HepG2 (cell line): ENCODE results near the gene WLS. TPM values are rescaled to one million over a fixed set of nuclear protein-coding genes. Genes with fewer than 3 reads are reported as not detected.

Experiments
- ATAC-seq: fragments of 200-7000 bp; cut with Tn5 transposase; 3 replicates; pipeline ENCODE4 v1.9.1; 2020; ENCODE audit warnings: mild to moderate bottlenecking, moderate library complexity
- BruUV-seq: library from RNA; stranded (reverse); fragments of 400-500 nt; replicated peaks from 2 replicates; lab custom pipeline; 2021; lab: Mats Ljungman, UMichigan
- CTCF ChIA-PET: fragments of 300-600 bp; formaldehyde crosslinking; extraction: SDS; loops from one replicate; lab custom pipeline; 2021; ENCODE audit warnings: low total read pairs, inconsistent platforms, low intra/inter-chr PET ratio; lab: Yijun Ruan, JAX
- POLR2A ChIA-PET: fragments of 350-600 bp; sonication (Branson Sonifier 250); formaldehyde crosslinking; loops from one replicate; lab custom pipeline; 2020; ENCODE audit warnings: antibody characterized with exemption, inconsistent platforms; lab: Yijun Ruan, JAX
- DNase-seq: peaks from one replicate; pipeline ENCODE4 v3.0.0-alpha.2; 2015; ENCODE audit warnings: low spot score
- FAIRE-seq: peaks from 3 replicates; lab custom pipeline; 2011; peaks lifted over from hg19 to GRCh38; lab: Jason Lieb, UNC
- H2AFZ ChIP-seq: one replicate; pipeline ENCODE4 v1.6.1; 2011; ENCODE audit warnings: low read length, inconsistent platforms
- H3K27ac ChIP-seq: fragments of 300-600 bp; 3 replicates; pipeline ENCODE4 v1.8.0; 2011; ENCODE audit warnings: mixed run types, mild to moderate bottlenecking, mixed read lengths, low read length, inconsistent platforms; ENCODE audit not compliant: insufficient read depth; ENCODE audit errors: extremely low read length
- H3K27me3 ChIP-seq, 2 experiments: fragments of 200-600 bp in 1 of 2; 2 replicates in 1 of 2; 3 replicates in 1 of 2; pipeline versions ENCODE4 v1.6.0 to v1.8.0; 2011; ENCODE audit warnings: low read length in 2 of 2, mild to moderate bottlenecking in 2 of 2, moderate library complexity in 2 of 2, inconsistent platforms in 1 of 2; ENCODE audit not compliant: insufficient read depth in 2 of 2, control insufficient read depth in 1 of 2
- H3K36me3 ChIP-seq, 2 experiments: fragments of 200-600 bp in 1 of 2; replicated peaks in 1 of 2; 2 replicates in 1 of 2; 3 replicates in 1 of 2; pipeline versions ENCODE4 v1.5.1 to v1.8.0; 2011; ENCODE audit warnings: low read length in 2 of 2, inconsistent platforms in 1 of 2; ENCODE audit not compliant: insufficient read depth in 2 of 2, control insufficient read depth in 1 of 2
- H3K4me1 ChIP-seq: 2 replicates; pipeline ENCODE4 v1.5.1; 2012; ENCODE audit warnings: low read length, inconsistent platforms; ENCODE audit not compliant: insufficient read depth
- H3K4me2 ChIP-seq: 2 replicates; pipeline ENCODE4 v1.6.0; 2011; ENCODE audit warnings: low read depth, low read length, inconsistent platforms
- H3K4me3 ChIP-seq, 3 experiments: fragments of 200-600 bp in 1 of 3; sonication (generic), shearing (Covaris generic) in 1 of 3; replicated peaks in 1 of 3; 2 replicates each; pipeline ENCODE4 v1.5.1; 2011 to 2016; ENCODE audit warnings: low read length in 3 of 3, inconsistent platforms in 2 of 3, low read depth in 2 of 3, mild to moderate bottlenecking in 2 of 3, control low read depth in 1 of 3, mixed read lengths in 1 of 3; ENCODE audit not compliant: insufficient read depth in 1 of 3
- H3K79me2 ChIP-seq: one replicate; pipeline ENCODE4 v1.6.1; 2011; ENCODE audit warnings: low read length, inconsistent platforms; ENCODE audit not compliant: insufficient read depth
- H3K9ac ChIP-seq: 2 replicates; pipeline ENCODE4 v1.6.0; 2011; ENCODE audit warnings: mild to moderate bottlenecking, low read depth, low read length, inconsistent platforms; ENCODE audit not compliant: insufficient read depth
- H3K9me3 ChIP-seq: 2 replicates; pipeline ENCODE4 v1.5.1; 2012; ENCODE audit warnings: mild to moderate bottlenecking, low read length
- H4K20me1 ChIP-seq: 2 replicates; pipeline ENCODE4 v1.6.0; 2011; ENCODE audit warnings: inconsistent platforms, mild to moderate bottlenecking, low read length, moderate library complexity; ENCODE audit not compliant: insufficient read depth
- ARID2 ChIP-seq: sonication (generic); formaldehyde crosslinking; IDR thresholded peaks from 2 replicates; pipeline ENCODE4 v1.8.1; 2022; ENCODE audit warnings: mild to moderate bottlenecking, missing genetic modification reagents, borderline replicate concordance
- CENPT ChIP-seq: sonication (generic); formaldehyde crosslinking; IDR thresholded peaks from 2 replicates; pipeline ENCODE4 v1.8.0; 2022; ENCODE audit warnings: low read depth, mild to moderate bottlenecking, moderate library complexity, missing genetic modification reagents
- EP300 ChIP-seq, 3 experiments: sonication (generic) in 1 of 3; formaldehyde crosslinking in 1 of 3; IDR thresholded peaks; 2 replicates each; pipeline versions ENCODE4 v1.5.1 to v1.6.1; 2011 to 2020; ENCODE audit warnings: low read depth in 2 of 3, low read length in 2 of 3, borderline replicate concordance in 1 of 3, improper control_type of control experiment in 1 of 3, mild to moderate bottlenecking in 1 of 3, missing genetic modification reagents in 1 of 3, moderate library complexity in 1 of 3
- PCBP2 ChIP-seq: fragments of 200-400 bp; formaldehyde crosslinking; optimal IDR thresholded peaks from 2 replicates; pipeline ENCODE3; 2018; ENCODE audit warnings: low read length, low read depth; ENCODE audit not compliant: poor library complexity, severe bottlenecking
- PLRG1 ChIP-seq: fragments of 450-650 bp; conservative IDR thresholded peaks from 2 replicates; pipeline ENCODE4 v1.6.1; 2016
- POGZ ChIP-seq: sonication (generic); formaldehyde crosslinking; IDR thresholded peaks from 2 replicates; pipeline ENCODE4 v1.4.0; 2020; ENCODE audit warnings: mild to moderate bottlenecking, missing genetic modification reagents
- PPARG ChIP-seq: conservative IDR thresholded peaks from 2 replicates; pipeline ENCODE4 v1.6.1; 2016; ENCODE audit warnings: missing biosample characterization, missing genetic modification reagents
- RFX3 ChIP-seq: IDR thresholded peaks from 2 replicates; pipeline ENCODE4 v1.6.1; 2016; ENCODE audit warnings: missing biosample characterization, missing genetic modification reagents
- SOX13 ChIP-seq, 3 experiments: fragments of 450-650 bp in 1 of 3; sonication (generic) in 1 of 3; formaldehyde crosslinking in 1 of 3; IDR thresholded peaks in 2 of 3; conservative IDR thresholded peaks in 1 of 3; 2 replicates each; pipeline versions ENCODE4 v1.5.0 to v1.6.1; 2016 to 2020; ENCODE audit warnings: antibody characterized with exemption in 1 of 3, mild to moderate bottlenecking in 1 of 3, missing compliant biosample characterization in 1 of 3, missing genetic modification reagents in 1 of 3, moderate library complexity in 1 of 3
- ZFP41 ChIP-seq: sonication (generic); formaldehyde crosslinking; IDR thresholded peaks from 2 replicates; pipeline ENCODE4 v1.4.0; 2020; ENCODE audit warnings: mild to moderate bottlenecking, missing genetic modification reagents, borderline replicate concordance
- ZSCAN29 ChIP-seq: sonication (generic); formaldehyde crosslinking; conservative IDR thresholded peaks from 2 replicates; pipeline ENCODE4 v1.4.0; 2020; ENCODE audit warnings: mild to moderate bottlenecking, missing genetic modification reagents
- WGBS: methylation state at CpG from one replicate; pipeline ENCODE4 v1.1.6; 2017; ENCODE audit warnings: low lambda C conversion rate; 5-methylcytosine and 5-hydroxymethylcytosine counted together
- in situ Hi-C: cut with HindIII; loops from 2 replicates; pipeline ENCODE4 v1.10.0; 2017; ENCODE audit warnings: low pct_unique_long_range_greater_than_20kb; ENCODE audit not compliant: extremely low pct_ligation_motif_present
- intact Hi-C: fragments of 100-400 bp; cut with micrococcal nuclease; formaldehyde crosslinking; loops from one replicate; pipeline ENCODE4 v1.10.0; 2022; ENCODE audit not compliant: unreplicated experiment
- polyA plus RNA-seq, 8 experiments: library from polyadenylated mRNA; depleted of rRNA in 3 of 8; stranded (reverse) in 7 of 8; unstranded in 1 of 8; fragments of >200 nt; fragmentation: Illumina TruSeq in 4 of 8; extraction: Trizol in 4 of 8; gene quantifications; 2 replicates each; pipeline versions ENCODE4 v1.2.1 to v1.2.3, GENCODE V29; 2011 to 2016; ENCODE audit warnings: low read depth in 4 of 8, missing spikeins in 1 of 8, mixed read lengths in 1 of 8; ENCODE audit not compliant: insufficient read depth in 1 of 8
- total RNA-seq, 5 experiments: library from RNA; depleted of rRNA; stranded (reverse); fragments of >200 nt; fragmentation: Illumina TruSeq; extraction: Trizol; gene quantifications; 2 replicates each; pipeline ENCODE4 v1.2.3, GENCODE V29; 2016; ENCODE audit warnings: low read depth in 1 of 5
- TF ChIP-seq, protein P1 (sequence below): sonication (generic); formaldehyde crosslinking; IDR thresholded peaks from 2 replicates; pipeline ENCODE4 v1.4.0; 2020; ENCODE audit warnings: missing genetic modification reagents
- TF ChIP-seq, protein P2 (sequence below): sonication (generic); formaldehyde crosslinking; IDR thresholded peaks from 2 replicates; pipeline ENCODE4 v1.8.1; 2023; ENCODE audit warnings: mild to moderate bottlenecking, inconsistent platforms, moderate library complexity, missing genetic modification reagents, borderline replicate concordance
- TF ChIP-seq, protein P3 (sequence below): sonication (generic); formaldehyde crosslinking; IDR thresholded peaks from 2 replicates; pipeline ENCODE4 v1.8.0; 2022; ENCODE audit warnings: mild to moderate bottlenecking, missing genetic modification reagents, moderate library complexity

WLS gene
- total and polyA plus RNA-seq, 2 of the 13 experiments (the other 11 are each of a cell fraction or from before 2014, with no cell fraction given) = not detected

DNA sequence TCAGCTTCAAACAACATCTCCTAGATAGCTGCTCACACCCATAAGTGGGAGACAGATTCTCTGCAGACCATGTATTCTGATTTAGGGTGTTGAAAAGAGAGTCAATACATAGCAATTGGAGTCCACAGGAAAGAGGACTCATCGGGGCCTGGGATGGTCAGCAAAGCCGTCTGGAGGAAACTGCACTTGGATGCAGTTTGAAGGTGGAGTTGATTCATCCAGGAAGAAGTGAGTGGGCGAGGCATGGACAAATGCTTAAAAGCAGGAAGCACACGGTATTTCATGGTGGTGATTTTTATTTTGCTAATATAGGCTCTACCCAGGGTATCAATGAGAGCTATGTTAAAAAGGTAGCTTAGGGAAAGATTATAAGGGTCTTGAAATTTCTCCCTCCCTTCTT is 145.1 kb downstream of the WLS start:
- Histone ChIP-seq H3K27me3 (no peaks in the 10 kb centered on the region), H3K36me3 (no peaks in the 10 kb centered on the region), H3K4me2 (no peak overlapping the region), H3K9ac (no peak overlapping the region), H3K27ac (no peak overlapping the region), H2AFZ (no peak overlapping the region), H3K4me1 (no peaks in the 10 kb centered on the region)
- in situ Hi-C loops (no loop called here), intact Hi-C loops (no loop called here)
- DNase-seq (no peak), ATAC-seq (no peak)
- 0% methylated on average over 4 of the region's 4 CpGs for WGBS
- TF ChIP-seq PPARG (no peak), EP300 (IDR thresholded peaks at IDR 0.05; ENCODE audit: low read depth in 2 of 2, low read length in 2 of 2) (no peak), EP300 (CRISPR knock-in tag; IDR thresholded peaks at IDR 0.05; ENCODE audit: borderline replicate concordance) (no peak), PLRG1 (no peak), SOX13 (IDR thresholded peaks at IDR 0.05) (no peak), SOX13 (CRISPR knock-in tag; conservative IDR thresholded peaks at IDR 0.05 in 1 of 2, IDR thresholded peaks at IDR 0.05 in 1 of 2) (no peak), RFX3 (CRISPR knock-in tag) (no peak), ZFP41 (CRISPR knock-in tag) (no peak), PCBP2 (no peak), CENPT (CRISPR knock-in tag) (no peak), ZSCAN29 (CRISPR knock-in tag) (no peak), POGZ (no peak), ARID2 (CRISPR knock-in tag) (no peak)
- TF ChIP-seq, protein P1, sequence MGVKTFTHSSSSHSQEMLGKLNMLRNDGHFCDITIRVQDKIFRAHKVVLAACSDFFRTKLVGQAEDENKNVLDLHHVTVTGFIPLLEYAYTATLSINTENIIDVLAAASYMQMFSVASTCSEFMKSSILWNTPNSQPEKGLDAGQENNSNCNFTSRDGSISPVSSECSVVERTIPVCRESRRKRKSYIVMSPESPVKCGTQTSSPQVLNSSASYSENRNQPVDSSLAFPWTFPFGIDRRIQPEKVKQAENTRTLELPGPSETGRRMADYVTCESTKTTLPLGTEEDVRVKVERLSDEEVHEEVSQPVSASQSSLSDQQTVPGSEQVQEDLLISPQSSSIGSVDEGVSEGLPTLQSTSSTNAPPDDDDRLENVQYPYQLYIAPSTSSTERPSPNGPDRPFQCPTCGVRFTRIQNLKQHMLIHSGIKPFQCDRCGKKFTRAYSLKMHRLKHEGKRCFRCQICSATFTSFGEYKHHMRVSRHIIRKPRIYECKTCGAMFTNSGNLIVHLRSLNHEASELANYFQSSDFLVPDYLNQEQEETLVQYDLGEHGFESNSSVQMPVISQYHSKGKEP (CRISPR knock-in tag) = no peak
- TF ChIP-seq, protein P2, sequence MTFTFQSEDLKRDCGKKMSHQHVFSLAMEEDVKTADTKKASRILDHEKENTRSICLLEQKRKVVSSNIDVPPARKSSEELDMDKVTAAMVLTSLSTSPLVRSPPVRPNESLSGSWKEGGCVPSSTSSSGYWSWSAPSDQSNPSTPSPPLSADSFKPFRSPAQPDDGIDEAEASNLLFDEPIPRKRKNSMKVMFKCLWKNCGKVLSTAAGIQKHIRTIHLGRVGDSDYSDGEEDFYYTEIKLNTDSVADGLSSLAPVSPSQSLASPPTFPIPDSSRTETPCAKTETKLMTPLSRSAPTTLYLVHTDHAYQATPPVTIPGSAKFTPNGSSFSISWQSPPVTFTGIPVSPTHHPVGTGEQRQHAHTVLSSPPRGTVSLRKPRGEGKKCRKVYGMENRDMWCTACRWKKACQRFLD (CRISPR knock-in tag) = no peak
- TF ChIP-seq, protein P3, sequence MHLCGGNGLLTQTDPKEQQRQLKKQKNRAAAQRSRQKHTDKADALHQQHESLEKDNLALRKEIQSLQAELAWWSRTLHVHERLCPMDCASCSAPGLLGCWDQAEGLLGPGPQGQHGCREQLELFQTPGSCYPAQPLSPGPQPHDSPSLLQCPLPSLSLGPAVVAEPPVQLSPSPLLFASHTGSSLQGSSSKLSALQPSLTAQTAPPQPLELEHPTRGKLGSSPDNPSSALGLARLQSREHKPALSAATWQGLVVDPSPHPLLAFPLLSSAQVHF = no peak
- TF ChIP-seq, all 625 proteins: peak for 0
- no peaks in the 10 kb centered on the region for H3K79me2 ChIP-seq
- ChIA-PET POLR2A (no interaction called here), CTCF (no interaction called here)
- no peak for FAIRE-seq
- no peaks in the 10 kb centered on the region for H3K9me3 ChIP-seq
- H3K4me3 ChIP-seq = no peak overlapping the region
- H4K20me1 ChIP-seq = no peaks in the 10 kb centered on the region
- BruUV-seq = no TSS peak
